Nephron (organoid): Measurements from ENCODE around the gene PEA15.
A peak's percentile ranks its signal among the peaks of the same experiment; 100 is the strongest.

Experiments
- H3K27ac Mint-ChIP-seq, 3 experiments: 2 replicates each; pipeline ENCODE4 v1.8.0; 2020; ENCODE audit warnings: mixed read lengths in 3 of 3, mild to moderate bottlenecking in 2 of 3, moderate library complexity in 1 of 3
- H3K27me3 Mint-ChIP-seq: 2 replicates; pipeline ENCODE4 v1.8.0; 2021; ENCODE audit warnings: low read depth, mild to moderate bottlenecking, moderate library complexity, mixed read lengths
- H3K36me3 Mint-ChIP-seq: 2 replicates; pipeline ENCODE4 v1.8.0; 2020; ENCODE audit warnings: low read depth, mixed read lengths
- H3K4me1 Mint-ChIP-seq: 2 replicates; pipeline ENCODE4 v1.8.0; 2020; ENCODE audit warnings: mixed read lengths
- H3K4me3 Mint-ChIP-seq, 3 experiments: 2 replicates each; pipeline ENCODE4 v1.8.0; 2020; ENCODE audit warnings: mild to moderate bottlenecking in 3 of 3, mixed read lengths in 3 of 3, moderate library complexity in 2 of 3
- H3K9me3 Mint-ChIP-seq: 2 replicates; pipeline ENCODE4 v1.8.0; 2020; ENCODE audit warnings: mixed read lengths
- CTCF ChIP-seq, 3 experiments: fragments of 200-600 bp; sonication (generic); IDR thresholded peaks; one replicate each; pipeline ENCODE4 v1.5.0; 2021; ENCODE audit warnings: antibody characterized with exemption in 3 of 3; ENCODE audit not compliant: unreplicated experiment in 3 of 3

PEA15 gene

DNA sequence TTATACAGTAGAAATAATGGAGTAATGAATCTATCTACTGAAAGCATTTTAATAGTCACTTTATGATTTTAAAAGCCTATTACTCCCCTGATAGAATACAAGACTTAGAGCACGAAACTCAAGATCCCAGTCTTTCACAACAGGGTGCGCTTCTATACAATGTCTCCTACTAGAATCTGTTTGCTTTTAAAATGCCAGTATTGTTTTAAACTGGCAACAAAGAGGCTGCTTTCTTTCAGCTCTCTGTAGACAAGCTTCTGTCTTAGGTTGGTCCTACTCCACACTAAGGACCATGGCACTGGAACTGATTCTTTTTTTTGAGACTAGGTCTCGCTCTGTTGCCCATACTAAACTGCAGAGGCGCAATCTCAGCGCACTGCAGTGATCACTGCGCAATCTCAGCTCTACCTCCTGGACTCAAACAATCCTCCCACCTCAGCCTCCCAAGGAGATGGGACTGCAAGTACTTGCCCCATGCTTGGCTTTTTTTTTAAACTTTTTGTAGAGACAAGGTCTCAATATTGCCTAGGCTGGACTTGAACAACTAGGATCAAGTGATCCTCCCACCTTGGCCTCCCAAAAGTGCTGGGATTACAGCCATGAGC lies 52.3 kb downstream of the PEA15 start:
- no peaks in the 10 kb centered on the region for H3K9me3 Mint-ChIP-seq
- H3K27ac Mint-ChIP-seq = peak overlapping the region in 2 of 3 experiments; percentile 51 to 56
- H3K36me3 Mint-ChIP-seq = peaks cover 15% of the 10 kb centered on the region
- H3K27me3 Mint-ChIP-seq = no peaks in the 10 kb centered on the region
- H3K4me1 Mint-ChIP-seq = peaks cover 48% of the 10 kb centered on the region
- H3K4me3 Mint-ChIP-seq = peak overlapping the region in 1 of 3 experiments; percentile 41
- TF ChIP-seq CTCF (IDR thresholded peaks at IDR 0.05; ENCODE audit: unreplicated experiment in 3 of 3) = no peak

GRCh38 chr1:160258177-160258798 lies 53.1 kb downstream of the PEA15 start:
- H3K4me3 Mint-ChIP-seq = peak overlapping the region; percentile 32 to 38 (median 37)
- no peak for TF ChIP-seq CTCF (IDR thresholded peaks at IDR 0.05; ENCODE audit: unreplicated experiment in 3 of 3)
- H3K36me3 Mint-ChIP-seq = peaks cover 9% of the 10 kb centered on the region
- H3K9me3 Mint-ChIP-seq = no peaks in the 10 kb centered on the region
- H3K27me3 Mint-ChIP-seq = no peaks in the 10 kb centered on the region
- H3K27ac Mint-ChIP-seq = peak overlapping the region; percentile 76 to 100 (median 92)
- peaks cover 45% of the 10 kb centered on the region for H3K4me1 Mint-ChIP-seq

GRCh38 chr1:160260406-160261382 lies 55.5 kb downstream of the PEA15 start:
- TF ChIP-seq CTCF (IDR thresholded peaks at IDR 0.05; ENCODE audit: unreplicated experiment in 3 of 3) = no peak
- peak overlapping the region; percentile 86 to 100 (median 97) for H3K27ac Mint-ChIP-seq
- H3K27me3 Mint-ChIP-seq = no peaks in the 10 kb centered on the region
- peaks cover 5% of the 10 kb centered on the region for H3K36me3 Mint-ChIP-seq
- H3K4me1 Mint-ChIP-seq = peaks cover 45% of the 10 kb centered on the region
- H3K9me3 Mint-ChIP-seq = no peaks in the 10 kb centered on the region
- peak overlapping the region; percentile 98 to 99 (median 99) for H3K4me3 Mint-ChIP-seq

DNA sequence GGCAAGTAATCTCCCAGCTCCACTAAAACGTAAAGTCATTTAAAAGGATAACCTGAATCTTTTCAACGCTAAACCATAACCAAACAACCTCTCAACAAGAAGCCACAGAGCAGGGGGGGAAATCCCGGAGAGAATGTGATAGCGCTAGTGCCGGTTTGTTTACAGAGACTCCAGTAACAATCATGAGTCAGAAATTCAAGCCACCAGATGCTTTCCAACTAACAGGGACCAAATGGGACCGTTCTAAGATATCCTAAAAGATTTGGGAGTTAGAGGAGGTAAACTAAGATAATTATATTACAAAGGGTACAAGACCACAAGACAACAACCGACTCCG lies 56.3 kb downstream of the PEA15 start:
- no peaks in the 10 kb centered on the region for H3K9me3 Mint-ChIP-seq
- H3K4me1 Mint-ChIP-seq = peaks cover 39% of the 10 kb centered on the region
- peak overlapping the region; percentile 98 to 99 (median 99) for H3K4me3 Mint-ChIP-seq
- TF ChIP-seq CTCF (IDR thresholded peaks at IDR 0.05; ENCODE audit: unreplicated experiment in 3 of 3) = no peak
- no peaks in the 10 kb centered on the region for H3K27me3 Mint-ChIP-seq
- peak overlapping the region; percentile 86 to 100 (median 97) for H3K27ac Mint-ChIP-seq
- H3K36me3 Mint-ChIP-seq = peaks cover 5% of the 10 kb centered on the region

GRCh38 chr1:160261893-160262794 lies 57.0 kb downstream of the PEA15 start, which contains the start of gene DCAF8:
TSS of gene DCAF8 (minus strand) at chr1:160262549. CDS start at chr1:160244008, 18,541 bp downstream.
- peaks cover 33% of the 10 kb centered on the region for H3K4me1 Mint-ChIP-seq
- H3K36me3 Mint-ChIP-seq = peaks cover 5% of the 10 kb centered on the region
- H3K27me3 Mint-ChIP-seq = no peaks in the 10 kb centered on the region
- H3K9me3 Mint-ChIP-seq = no peaks in the 10 kb centered on the region
- TF ChIP-seq CTCF (IDR thresholded peaks at IDR 0.05; ENCODE audit: unreplicated experiment in 3 of 3) = no peak
- peak within 1 kb of the TSS; percentile 86 to 100 (median 97) for H3K27ac Mint-ChIP-seq
- H3K4me3 Mint-ChIP-seq = peak within 1 kb of the TSS; percentile 98 to 99 (median 99)
